Stimulated activated CD4-positive, alpha-beta T cell treated with anti-CD3 and anti-CD28 coated beads, Interleukin-12 subunit alpha, Interleukin-12 subunit beta, amount 100 ng/mL, for 48 hours (primary cell): ENCODE data around the gene WARS2.

Experiments
- DNase-seq, 3 donors: peaks; one replicate each; pipeline ENCODE4 v3.0.0-alpha.2; 2020; ENCODE audit warnings: low read depth in 2 of 3, low spot score in 1 of 3

WARS2 gene

DNA sequence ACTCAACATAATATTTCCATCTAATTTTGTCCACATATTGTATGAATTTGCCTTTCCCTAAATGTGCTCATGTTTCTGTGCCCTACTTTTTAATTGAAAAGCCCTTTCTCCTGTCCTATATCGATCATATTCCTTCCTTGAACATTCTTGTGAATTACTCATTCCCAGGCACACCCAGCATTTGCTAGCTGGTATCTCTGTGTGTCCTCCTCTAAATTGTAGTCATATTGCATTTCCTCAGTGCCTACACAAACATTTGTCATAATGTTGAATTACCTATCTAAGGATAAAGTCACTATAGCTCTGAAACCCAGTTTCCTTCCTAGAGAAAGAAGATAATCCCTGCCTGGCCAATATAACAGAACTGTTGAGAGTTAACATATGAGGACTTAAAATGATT, 112.7 kb downstream of the WARS2 start:
- no peak for DNase-seq

GRCh38 chr1:119026956-119027355, 113.5 kb downstream of the WARS2 start:
- DNase-seq, result no peak

DNA sequence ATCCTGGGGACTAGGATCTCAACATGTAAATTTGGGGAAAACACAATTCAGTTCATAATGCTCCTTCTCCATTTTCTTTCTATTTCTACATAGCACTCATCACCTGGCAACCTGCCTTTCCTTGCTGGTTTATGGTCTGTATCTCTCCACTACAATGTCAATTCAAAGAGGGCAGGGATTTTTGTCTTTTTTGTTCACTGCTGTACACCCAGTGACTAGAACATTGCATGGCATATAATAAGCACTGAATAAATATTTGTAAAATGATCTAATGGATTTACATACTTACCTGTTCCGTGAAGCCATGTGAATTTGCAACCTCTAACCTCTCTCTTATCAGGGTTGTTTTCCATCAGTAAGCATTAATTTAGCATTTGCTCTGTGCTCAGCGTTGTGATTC, 124.9 kb downstream of the WARS2 start:
- DNase-seq, result no peak

DNA sequence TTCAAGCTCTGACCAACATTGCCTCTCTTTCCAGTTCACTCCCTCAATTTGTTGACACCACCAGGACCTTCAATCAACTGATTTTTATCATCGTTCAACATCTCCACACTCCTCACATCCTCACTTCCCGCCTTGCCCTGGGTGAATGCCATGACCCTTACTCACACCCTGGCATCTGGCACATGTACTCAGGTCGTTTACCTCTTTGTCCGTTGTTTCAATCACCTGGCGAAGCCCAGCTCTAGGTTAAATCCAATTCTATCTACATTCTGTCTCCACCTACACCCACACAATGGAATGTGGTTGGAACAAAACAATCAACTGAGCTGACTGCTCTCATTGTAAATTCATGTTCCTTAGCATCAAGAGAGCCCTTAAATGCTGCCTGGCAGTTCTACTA, 128.1 kb downstream of the WARS2 start:
- no peak for DNase-seq

DNA sequence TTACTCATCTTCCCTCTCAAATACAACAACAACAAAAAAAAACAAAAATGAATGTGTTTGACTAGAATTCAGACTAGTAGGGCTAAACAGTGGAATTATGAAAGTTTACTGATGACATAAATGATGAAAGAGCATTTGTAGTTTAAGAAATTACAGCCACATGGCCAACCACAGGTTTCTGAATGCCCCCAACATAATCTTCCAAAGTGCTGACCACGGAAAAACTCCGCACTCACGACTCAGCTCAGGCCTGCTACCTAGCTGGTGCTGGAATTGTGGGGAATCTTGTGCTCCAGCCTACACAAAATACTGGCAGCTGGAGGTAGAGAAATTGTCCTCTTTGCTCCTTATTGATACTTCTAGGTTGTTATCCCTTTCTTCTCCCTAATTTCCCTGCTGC, 128.7 kb downstream of the WARS2 start:
- no peak for DNase-seq

DNA sequence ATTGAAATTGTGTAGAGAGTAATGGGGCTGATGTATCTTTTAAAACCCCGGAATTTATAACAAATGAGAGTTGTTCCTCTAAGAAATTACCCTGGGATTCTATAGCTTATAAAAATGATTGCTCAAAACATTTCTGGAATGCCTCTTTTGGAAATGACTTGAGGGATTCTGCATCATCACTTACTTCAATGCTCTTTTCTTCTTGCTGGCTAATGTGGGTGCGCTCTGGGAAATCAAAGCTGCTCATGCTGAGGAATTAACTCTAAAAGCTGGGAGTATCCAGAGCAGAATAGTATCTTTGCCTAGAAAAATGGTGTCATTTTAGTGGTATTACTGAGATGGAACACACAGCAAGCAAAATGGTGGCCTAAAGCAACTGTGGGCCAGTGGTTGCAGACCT, 129.3 kb downstream of the WARS2 start:
- no peak for DNase-seq

- no peak for DNase-seq
Measured at GRCh38 chr1:119010201-119010600, 130.3 kb downstream of the WARS2 start.

DNA sequence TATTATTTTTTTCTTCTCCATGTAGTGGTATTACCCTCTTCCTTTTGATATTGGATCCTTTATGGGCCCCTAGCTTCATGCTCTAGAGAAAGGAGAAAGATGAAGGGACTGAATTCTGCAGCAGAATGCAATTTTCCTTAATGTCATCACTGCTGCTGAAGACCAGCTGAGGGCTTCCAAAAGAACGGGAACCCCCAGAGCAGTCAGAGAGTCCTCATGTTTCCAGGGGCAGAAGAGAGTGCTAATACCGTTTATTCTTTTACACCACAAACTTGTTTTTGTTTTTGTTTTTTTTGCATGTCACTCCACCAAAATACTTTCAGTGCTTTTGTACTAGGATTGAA, 131.2 kb downstream of the WARS2 start:
- DNase-seq, result no peak

- peak in 1 of 3 donors; percentile 26 for DNase-seq
Measured at GRCh38 chr1:119008483-119009311, 131.8 kb downstream of the WARS2 start.

DNA sequence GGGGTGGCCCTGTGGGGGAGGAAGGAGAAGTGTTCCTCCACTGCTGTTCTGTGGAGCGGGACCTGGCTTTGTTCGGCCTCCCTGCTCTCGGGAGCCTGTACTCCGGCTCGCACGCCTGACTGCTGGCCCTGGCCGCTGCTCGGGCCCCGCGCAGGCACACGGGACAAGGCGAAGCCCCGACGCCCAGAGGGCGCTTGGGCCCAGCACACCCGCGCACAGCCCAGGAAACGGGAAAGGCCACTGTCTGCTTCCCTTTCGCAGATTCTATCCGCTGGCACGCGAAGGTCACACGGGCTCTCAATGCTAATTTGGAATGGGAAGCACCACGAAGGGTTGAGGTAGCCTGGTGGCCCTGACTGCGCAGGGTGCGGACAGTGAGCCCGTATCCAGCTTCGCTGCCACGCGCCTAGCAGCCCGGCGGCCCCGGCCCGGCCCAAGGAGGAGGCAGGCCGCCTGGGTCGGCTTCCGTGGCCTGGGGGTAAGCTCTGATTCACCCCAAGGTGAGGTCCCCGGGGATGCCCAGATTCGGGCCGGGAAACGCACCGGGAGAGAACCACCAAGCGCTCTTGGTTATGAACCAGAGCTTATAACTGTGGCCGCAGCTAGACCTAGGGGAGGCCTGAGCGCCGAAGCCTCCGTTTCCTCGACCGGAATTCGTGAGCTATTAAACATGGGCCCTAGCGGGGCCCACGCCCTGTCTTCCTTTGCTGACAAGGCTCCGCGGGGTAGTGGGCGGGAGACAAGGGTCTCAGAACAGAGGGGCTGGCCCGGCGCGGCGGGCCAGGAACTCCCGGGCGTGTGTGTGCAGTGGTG, 132.6 kb downstream of the WARS2 start:
- no peak for DNase-seq

DNA sequence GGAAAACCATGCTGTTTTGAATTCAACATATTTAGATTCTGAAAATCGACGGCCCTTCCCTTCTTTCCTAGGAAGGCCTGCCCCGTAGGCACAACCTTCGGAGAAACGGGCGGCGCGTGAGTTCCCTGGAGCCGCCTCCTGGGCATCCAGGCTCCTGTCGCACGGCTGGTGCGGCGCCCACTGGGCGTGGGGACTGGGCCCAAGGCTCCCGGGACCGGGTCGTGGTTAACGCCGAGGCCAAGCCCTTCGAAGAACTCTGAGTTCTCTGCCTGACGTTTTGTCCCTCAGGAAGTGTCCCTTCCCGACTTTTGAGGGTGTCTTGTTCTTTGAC, 133.1 kb downstream of the WARS2 start:
- DNase-seq, result no peak

- DNase-seq, result no peak
Measured at GRCh38 chr1:119006406-119007279, 133.8 kb downstream of the WARS2 start.

- DNase-seq, result no peak
Measured at GRCh38 chr1:119005724-119006405, 134.6 kb downstream of the WARS2 start.

- DNase-seq, result no peak
Measured at GRCh38 chr1:119004781-119005180, 135.7 kb downstream of the WARS2 start.

GRCh38 chr1:119004129-119004527, 136.3 kb downstream of the WARS2 start:
- no peak for DNase-seq

- DNase-seq, result no peak
Measured at GRCh38 chr1:119003413-119004128, 136.9 kb downstream of the WARS2 start.

DNA sequence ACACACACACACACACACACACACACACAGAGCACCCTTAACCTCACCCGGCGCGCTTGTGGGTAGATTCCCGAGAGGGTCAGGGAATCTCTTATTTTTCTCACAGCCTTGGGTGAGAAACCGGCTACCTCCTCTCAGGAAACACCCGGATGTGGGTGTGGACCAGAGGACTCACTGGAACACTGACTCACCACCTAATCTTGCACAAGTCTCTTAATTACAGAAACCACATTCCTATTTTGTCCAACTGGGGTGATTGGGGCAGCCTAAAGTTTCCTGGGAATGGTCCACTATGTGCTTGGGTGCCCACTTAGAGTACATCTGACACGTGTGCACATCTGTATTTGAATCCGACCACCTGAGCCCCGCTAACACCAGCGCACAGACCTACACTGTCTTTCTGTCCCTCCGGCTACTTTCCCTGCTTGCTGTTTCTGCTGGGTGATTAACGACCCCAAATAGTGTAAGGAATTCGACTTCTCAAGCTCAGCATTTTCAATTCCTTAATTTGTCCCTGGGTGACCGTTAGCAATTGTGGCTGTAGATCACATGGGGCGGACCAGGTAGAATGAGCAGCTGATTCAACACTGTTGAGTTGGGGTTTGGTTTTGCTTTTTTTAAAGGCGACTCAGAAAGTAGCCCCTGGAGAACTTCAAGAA, 138.3 kb downstream of the WARS2 start:
- no peak for DNase-seq

GRCh38 chr1:119001181-119002027, 139.0 kb downstream of the WARS2 start:
- DNase-seq, result no peak
